Measurements from ENCODE around the gene PHEX. TPM values are rescaled to one million over a fixed set of nuclear protein-coding genes. Genes with fewer than 3 reads are reported as not detected.

Gene PHEX
- polyA plus RNA-seq, 1 experiment = 0.17 TPM

DNA sequence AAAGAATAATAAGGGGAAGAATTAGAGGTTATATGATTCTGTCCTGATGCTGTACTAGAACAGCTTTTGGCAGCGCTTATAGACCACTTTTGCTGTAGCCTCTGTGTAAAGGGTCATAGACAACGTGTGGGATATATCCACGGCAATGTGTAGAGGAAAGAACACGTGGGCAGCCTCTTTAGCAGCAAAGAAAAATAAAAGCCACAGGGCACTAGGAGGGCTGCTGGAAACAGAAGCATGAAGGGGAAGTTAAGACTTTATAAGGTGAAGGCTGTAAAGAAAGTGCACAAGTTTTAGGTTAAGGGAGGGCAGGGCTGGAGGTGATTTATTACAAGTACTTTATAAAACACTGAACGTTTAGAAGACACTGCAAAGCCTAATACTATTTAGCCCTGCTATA, 20.1 kb upstream of the PHEX start:
- Histone ChIP-seq H3K36me3 (ENCODE audit: control insufficient read depth, insufficient read depth, low read length) (no peaks in the 10 kb centered on the region), H3K4me3 (ENCODE audit: low read depth, low read length) (no peak overlapping the region), H3K27me3 (ENCODE audit: control insufficient read depth, insufficient read depth, low read length) (no peaks in the 10 kb centered on the region)
- ChIA-PET POLR2A (no interaction called here), CTCF (no interaction called here)
- TF ChIP-seq, protein P1, sequence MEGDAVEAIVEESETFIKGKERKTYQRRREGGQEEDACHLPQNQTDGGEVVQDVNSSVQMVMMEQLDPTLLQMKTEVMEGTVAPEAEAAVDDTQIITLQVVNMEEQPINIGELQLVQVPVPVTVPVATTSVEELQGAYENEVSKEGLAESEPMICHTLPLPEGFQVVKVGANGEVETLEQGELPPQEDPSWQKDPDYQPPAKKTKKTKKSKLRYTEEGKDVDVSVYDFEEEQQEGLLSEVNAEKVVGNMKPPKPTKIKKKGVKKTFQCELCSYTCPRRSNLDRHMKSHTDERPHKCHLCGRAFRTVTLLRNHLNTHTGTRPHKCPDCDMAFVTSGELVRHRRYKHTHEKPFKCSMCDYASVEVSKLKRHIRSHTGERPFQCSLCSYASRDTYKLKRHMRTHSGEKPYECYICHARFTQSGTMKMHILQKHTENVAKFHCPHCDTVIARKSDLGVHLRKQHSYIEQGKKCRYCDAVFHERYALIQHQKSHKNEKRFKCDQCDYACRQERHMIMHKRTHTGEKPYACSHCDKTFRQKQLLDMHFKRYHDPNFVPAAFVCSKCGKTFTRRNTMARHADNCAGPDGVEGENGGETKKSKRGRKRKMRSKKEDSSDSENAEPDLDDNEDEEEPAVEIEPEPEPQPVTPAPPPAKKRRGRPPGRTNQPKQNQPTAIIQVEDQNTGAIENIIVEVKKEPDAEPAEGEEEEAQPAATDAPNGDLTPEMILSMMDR (IDR thresholded peaks at IDR 0.05; ENCODE audit: insufficient read depth, low read depth, low read length) = no peak
- no peak for DNase-seq (ENCODE audit: low read depth)

- Histone ChIP-seq H3K36me3 (ENCODE audit: control insufficient read depth, insufficient read depth, low read length) (no peaks in the 10 kb centered on the region), H3K4me3 (ENCODE audit: low read depth, low read length) (no peak overlapping the region), H3K27me3 (ENCODE audit: control insufficient read depth, insufficient read depth, low read length) (no peaks in the 10 kb centered on the region)
- ChIA-PET CTCF (no interaction called here), POLR2A (no interaction called here)
- TF ChIP-seq, protein P1 (IDR thresholded peaks at IDR 0.05; ENCODE audit: insufficient read depth, low read depth, low read length) = no peak
- no peak for DNase-seq (ENCODE audit: low read depth)
Observed at GRCh38 chrX:22012931-22013330, 19.2 kb upstream of the PHEX start.

- H3K36me3 ChIP-seq (ENCODE audit: control insufficient read depth, insufficient read depth, low read length) = no peaks in the 10 kb centered on the region
- TF ChIP-seq, protein P1 (IDR thresholded peaks at IDR 0.05; ENCODE audit: insufficient read depth, low read depth, low read length) = no peak
- no peaks in the 10 kb centered on the region for H3K27me3 ChIP-seq (ENCODE audit: control insufficient read depth, insufficient read depth, low read length)
- CTCF ChIA-PET = no interaction called here
- no peak overlapping the region for H3K4me3 ChIP-seq (ENCODE audit: low read depth, low read length)
- POLR2A ChIA-PET = no interaction called here
- no peak for DNase-seq (ENCODE audit: low read depth)
Observed at GRCh38 chrX:22015139-22015750, 16.9 kb upstream of the PHEX start.

DNA sequence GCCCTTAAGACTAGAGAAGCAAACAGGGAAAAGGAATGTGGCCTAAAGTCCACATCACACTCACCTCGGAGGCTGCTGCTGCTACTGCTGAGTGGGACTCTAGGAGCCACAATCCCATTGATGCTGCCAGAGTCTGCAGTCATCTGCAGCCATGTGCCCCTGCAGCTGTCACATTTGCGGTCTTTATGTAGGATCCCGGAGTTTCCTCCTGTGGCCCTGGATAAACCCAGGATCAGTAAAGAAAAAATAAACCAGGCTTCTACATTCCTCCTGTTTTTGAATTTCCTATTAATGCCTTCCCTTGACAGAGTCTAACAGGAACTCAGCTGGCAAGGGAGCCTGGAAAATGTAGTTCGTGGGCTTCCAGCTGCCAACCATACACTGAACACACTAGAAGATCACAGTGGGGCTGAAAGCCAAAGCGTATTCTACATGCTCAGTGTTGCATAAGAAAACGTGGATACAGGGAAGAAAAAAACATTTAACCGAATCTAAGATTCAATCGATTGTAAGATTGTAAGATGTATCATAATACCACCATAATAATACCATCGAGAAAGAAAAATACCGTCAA, 10.3 kb upstream of the PHEX start:
- TF ChIP-seq, protein P1 (IDR thresholded peaks at IDR 0.05; ENCODE audit: insufficient read depth, low read depth, low read length) = no peak
- ChIA-PET POLR2A (no interaction called here), CTCF (interaction anchor here (0.6 kb wide), 1 partner anchor 31 kb away, joined by 4 read pairs; no protein-coding TSS in a partner anchor)
- no peak for DNase-seq (ENCODE audit: low read depth)
- Histone ChIP-seq H3K36me3 (ENCODE audit: control insufficient read depth, insufficient read depth, low read length) (no peaks in the 10 kb centered on the region), H3K4me3 (ENCODE audit: low read depth, low read length) (no peak overlapping the region), H3K27me3 (ENCODE audit: control insufficient read depth, insufficient read depth, low read length) (no peaks in the 10 kb centered on the region)

DNA sequence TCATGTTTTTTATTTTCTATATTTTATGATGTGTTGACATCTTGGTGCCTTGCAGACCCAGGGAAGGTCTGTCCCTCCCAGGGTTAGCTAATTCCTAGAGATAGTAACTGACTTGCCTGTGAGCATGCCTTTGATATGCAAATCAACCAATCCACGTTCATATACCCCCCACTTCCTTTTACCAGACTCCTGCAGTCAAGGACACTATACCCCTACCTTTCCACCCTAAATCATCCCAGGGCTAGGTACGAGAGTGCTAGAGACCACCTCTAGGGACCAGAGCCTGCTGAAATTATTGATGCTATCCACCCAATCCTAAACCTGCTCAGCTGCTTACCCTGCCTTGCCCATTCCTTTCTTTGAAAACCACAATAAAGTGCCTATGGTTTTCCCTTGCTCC, 7.5 kb upstream of the PHEX start:
- Histone ChIP-seq H3K27me3 (ENCODE audit: control insufficient read depth, insufficient read depth, low read length) (no peaks in the 10 kb centered on the region), H3K36me3 (ENCODE audit: control insufficient read depth, insufficient read depth, low read length) (no peaks in the 10 kb centered on the region), H3K4me3 (ENCODE audit: low read depth, low read length) (no peak overlapping the region)
- DNase-seq (ENCODE audit: low read depth) = no peak
- POLR2A ChIA-PET = no interaction called here
- TF ChIP-seq, protein P1 (IDR thresholded peaks at IDR 0.05; ENCODE audit: insufficient read depth, low read depth, low read length) = no peak
- CTCF ChIA-PET = no interaction called here
